Measurements from ENCODE around the gene ADGRA1.

ADGRA1 gene

DNA sequence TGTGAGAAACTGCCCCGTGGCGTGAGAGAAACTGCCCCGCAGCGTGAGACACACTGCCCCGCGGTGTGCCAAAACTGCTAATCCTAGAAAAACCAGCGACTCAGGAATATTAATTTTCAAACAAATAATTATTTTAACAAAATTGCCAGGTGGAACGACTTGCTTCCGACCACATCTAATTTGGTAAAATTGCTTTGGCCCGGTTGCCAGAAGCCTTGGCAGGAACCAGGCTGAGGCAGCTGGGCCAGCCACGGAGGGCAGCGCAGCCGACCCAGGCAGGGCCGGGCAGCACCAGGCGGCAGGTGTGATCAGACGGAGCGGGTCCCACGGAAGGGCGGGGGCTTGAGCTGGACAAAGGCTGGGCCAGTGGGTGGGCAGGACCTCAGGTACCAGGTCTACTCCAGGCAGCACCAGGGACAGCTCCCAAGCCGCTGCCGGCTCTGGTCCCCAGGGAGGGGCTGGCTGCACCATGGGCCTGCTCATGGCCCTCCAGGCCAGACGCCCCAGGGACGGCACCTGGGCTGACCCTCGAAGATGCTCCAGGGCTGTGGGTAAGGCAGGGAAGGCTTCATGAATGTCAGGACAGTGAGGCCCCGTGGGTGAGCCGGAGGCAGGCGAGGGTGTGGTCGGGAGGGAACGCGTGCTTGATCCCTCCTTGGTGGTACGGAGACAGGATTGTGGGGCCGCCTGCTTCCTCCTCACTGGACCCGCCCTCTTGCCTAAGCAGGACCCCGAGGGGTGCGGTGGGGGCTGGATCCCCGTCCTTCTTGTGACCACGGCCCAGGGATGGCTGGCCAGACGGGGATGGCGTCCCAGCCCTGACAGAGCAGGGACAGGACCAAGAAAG lies 7.7 kb upstream of the ADGRA1 start:
- no peak for DNase-seq

DNA sequence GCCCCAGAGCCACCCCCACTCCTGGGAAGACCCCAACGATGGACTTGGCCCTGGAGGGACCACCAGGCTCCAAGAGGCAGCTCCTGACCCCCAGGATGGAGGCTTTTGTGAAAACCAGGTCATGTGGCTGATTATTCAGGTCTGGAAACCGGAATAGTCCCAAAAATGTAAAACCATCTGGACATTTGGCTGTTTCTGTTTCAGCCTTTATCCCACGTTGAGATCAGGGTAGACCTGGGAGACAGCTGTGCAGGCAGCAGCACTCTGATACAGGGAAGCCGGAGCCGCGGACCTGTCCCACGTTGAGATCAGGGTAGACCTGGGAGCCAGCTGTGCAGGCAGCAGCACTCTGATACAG lies 7.1 kb upstream of the ADGRA1 start:
- DNase-seq = no peak

DNA sequence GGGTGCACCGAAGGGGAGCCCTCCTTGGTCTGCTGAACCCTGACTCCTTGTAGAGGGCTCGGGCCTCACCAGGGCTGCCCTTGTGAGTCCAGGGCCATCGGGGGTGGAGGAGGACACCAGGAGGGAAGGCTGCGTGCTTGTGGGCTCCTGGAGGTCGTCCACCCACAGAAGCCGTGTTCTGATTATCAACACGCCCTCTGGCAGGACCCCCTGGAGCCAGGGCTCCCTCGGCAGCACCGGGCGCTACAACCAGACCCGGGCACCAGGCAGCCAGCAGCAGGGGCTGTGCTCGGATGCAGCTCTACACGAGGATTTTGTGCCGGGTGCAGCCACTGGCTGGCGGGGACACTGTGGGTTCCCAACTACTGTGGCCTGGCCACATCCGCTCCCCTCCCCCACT lies 6.1 kb upstream of the ADGRA1 start:
- DNase-seq = no peak

DNA sequence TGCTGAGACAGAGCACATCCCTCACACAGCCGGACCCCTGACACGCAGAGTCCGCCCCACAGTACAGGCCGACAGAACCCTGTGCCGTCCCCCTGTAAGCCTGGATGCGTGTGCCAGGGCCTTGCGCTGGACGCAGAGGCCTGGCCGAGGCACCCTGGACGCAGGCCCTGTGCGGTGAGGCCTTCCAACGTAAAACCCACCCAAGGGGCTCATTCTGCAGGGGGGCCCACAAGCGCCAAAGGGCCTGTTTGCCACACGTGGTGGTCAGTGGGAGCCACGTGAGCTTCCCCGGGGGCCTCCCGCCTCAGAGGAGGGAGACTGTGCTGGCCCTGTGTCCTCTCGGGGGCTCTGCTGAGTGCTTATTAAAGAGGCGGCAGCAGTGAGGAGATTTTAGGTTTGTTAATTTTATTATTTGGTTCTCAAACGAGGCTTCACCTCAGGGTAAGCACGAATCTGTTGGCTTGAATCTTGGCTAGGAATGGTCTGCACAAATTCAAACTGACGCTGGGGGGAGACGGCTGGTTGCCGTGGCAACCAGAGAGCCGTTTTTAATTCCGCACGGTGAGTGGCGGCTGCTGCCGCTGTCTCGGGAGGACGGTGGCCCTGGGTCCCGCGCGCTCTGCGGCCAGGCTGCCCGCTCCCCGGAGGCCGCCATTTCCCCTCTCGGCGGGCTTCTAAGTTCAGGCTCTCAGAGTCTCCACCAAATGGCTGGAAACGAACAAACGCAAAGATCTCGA lies 4.9 kb upstream of the ADGRA1 start:
- DNase-seq = no peak

DNA sequence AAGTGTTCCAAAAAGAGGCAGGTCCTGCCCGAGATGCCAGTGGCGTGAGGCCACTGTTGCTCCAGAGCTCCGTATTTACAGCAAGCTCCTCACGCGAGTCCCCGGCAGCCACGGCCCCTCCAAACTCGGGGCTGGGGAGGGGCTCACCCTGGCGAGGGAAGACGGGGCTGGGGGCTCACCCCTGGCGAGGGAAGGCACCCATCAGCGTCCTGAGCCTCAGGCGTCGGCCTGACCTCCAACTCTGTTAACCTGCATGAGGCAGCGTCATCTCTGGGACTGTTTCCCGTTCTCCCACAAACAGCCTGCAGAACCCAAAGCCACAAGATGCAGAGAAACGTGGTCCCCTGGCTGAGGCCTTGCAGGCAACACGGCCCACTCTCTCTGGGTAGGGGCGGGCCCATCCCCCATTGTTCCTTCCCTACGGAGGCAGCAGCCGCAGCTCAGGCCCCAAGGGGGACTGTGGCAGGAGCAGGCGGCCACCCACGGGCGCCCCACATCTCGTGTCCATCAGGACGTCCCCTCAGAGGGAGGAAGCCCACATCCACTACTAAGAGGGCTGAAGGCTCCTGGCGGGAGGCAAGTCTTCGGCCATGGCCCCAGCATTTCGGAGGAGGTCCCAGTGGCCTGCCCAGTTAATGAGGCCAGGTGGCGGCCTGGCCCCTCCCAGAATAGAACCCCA lies 4.2 kb upstream of the ADGRA1 start:
- no peak for DNase-seq

DNA sequence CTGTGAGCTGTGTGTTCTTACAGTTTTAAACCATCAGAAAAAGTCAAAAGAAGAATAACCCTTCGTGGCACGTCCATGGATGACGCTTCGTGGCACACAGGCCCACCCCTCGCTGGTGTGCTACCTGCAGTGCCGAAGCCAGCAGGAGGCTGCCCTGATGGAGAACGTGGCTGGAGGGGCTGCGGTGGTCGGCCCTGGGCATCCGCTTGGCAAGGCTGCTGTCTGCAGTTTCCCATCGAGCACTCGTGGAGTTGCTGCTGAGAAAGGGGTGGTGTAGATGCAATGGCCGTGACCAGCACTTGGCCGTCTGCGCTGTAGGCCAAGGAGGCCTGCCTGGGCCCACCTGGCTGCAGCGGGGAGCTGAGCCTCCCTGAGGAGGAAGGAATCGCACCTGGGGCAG lies 3.2 kb upstream of the ADGRA1 start:
- no peak for DNase-seq

DNA sequence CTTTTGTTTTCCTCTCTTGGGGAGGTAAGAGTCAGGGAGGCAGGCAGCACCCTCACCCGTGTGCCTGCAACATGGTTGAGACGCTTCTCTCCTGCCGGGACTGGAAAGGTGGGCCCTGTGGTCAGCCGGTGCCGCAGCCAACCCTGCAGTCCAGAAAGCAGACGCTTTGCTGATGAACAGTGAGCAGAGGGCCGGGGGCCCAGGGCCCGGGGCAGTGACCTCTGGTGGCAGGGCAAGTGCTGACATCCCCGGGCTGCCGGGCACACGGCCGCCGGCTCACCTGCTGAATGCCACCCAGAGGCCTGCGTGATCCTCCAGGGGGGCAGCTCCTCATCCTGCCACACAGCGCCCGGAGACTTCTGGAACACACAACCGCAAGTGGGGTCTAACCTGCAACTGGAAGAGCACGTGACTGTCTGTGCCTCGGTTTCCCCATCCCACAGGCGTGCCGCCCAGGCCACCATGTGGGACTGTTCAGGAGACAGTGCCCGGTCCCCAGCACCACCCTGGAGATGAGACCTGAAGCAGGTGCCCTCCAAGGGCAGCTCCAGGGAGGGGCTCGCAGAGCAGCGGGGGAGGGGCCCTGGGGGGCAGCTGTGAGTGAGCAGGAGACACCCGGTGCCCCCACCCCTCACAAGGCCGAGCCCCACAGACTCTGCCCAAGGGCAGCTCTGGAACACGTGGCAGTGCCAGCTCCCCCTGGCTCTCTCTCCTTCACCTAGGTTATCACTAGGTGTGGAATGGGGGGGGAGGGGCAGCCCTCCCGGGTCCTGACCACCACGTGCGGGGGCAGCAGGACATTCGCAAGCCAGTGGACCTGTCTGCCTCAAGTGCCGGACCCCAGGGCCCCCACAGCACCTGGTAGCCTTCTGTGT lies 2.2 kb upstream of the ADGRA1 start:
- no peak for DNase-seq

DNA sequence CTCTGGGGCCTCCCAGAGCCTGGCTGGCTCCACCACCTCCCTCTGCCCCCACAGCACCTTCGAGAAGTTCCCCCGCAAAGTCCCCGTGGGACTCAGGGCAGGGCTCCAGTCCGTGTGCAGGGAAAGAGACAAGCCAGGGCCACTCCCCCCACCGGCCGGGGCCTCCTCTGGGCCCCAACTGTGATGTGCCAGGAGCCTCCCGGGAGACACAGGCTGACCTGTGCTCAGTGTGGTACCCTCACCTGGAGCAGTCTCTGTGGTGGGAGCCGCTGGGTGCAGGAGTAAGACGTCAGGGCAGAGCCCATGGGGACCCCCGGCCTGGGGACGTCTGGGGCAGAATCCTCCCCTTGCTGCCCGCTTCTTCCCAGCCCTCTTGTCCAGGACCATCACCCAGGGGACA lies 1.5 kb upstream of the ADGRA1 start:
- no peak for DNase-seq

DNA sequence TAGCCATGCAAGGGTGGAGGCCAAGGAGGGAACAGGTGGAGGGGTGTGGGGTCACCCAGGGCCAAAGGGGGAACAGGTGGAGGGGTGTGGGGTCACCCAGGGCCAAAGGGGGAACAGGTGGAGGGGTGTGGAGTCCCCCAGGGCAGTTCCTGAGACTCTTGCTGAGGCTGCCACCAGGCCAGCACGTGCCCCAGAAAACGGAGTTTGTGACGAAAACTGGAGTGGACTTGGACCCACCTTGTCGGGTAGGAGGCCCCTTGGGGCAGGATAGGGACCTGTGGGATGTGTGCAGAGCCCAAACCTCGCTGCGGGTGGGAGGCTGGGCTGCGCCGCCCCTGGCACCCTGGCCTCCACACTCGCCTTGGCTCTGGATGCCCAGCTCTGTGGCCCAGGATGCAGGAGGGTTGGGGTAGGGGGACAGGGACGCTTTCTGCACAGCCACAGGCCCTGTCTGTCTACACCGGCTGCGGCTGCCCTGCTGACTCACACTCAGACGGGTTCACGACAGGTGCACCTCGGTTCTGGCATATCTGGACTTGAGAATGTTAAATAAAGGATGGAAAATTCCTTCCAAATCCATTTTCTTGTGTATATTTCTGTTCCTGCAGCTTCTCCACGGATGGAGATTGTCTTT lies 562 bp upstream of the ADGRA1 start:
- DNase-seq = no peak

DNA sequence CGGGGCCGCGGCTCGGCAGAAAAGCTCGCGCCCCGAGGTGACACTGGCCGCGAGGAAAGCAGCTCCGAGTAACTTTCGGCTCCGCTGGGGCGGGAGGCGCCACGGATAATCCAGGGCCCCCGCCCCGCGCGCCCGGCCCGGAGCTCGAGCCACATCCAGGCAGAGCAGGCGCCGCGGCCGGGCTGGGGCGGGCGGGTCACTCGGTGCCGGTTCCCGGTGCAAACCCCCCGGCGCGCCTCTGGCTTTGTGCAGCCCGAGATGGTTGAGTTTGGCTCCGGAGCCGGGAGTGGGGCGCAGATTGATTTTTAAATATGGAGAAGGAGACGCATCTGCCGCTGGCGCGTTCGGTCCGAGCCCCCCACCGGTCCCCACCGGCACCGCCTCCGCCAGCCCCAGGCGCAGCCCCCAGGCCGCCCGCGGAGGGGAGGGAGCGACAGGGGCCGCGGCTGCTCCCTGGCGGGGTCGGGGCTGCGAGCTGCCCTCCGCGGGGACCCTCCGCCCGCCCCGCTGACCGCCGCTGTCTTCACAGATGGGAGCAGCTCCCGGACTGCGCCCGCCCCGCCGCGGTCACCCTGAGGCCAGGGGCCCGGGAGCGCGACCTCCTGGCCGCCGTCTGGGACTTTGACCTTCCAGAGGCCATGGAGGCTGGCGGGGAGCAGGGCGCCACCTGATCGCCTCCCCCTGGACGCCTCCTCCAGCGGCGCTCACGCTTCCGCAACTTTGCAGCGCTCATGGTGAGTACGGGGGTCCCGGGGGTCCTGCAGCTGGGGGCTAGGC lies 643 bp downstream of the ADGRA1 start:
- no peak for DNase-seq

DNA sequence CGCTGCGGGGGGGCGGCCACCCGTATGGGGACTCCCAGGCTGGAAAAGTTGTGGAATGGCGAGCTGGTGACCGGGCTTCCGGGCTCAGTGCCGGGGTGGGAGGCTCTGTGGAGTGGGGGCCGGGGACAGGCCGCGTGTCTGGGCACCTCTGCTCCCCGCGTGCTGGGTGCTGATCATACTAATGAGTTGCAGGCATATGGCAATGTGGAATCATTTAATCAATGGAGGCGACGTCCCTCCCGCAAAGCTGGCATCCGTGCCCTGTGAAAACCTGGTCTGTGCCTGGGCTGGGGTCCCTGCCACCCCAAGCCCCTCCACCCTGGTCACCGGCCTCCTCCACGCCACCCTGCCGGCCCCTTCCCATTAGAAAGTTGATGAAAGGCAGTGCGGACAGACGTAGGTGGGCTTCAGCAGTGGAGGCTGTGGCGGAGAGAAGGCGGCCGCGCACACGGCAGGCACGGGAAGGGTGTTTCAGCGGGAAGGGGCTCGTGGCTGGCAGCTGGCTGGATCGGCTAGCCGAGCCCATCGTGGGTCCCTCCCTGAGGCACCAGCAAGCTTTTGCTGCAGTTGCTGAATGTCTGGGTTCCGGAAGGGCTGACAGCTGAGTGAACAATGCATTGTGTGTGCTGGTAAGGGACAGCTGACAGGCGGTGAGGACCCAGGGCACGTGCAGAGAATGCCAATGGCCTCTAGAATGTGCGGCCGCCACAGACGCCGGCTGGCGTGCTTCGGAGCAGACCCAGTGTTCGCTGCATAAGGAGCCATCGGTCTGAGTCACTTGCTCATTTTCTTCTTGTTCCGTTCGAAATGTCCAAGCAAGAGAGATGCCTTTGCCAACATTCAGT lies 1.5 kb downstream of the ADGRA1 start:
- DNase-seq = no peak

DNA sequence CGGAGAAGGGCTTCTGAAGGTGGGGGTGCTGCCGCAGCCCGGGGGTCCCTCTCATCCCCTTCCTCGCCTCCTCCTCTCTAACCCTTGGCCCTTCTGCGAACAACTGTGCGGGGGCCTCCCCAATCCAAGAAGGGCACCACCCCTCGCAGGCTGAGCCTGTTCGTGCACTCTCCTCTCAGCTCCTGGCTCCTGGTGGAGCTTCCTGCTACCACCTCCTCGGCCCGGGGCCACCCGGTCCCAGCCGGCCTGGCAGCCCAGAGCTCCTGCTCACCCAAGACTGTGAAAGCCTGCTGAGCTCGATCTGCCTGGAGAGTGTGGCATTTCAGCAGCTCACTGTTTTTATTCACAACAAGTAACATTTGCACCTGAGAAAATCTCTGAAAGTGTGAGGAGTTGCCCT lies 2.4 kb downstream of the ADGRA1 start:
- DNase-seq = no peak

DNA sequence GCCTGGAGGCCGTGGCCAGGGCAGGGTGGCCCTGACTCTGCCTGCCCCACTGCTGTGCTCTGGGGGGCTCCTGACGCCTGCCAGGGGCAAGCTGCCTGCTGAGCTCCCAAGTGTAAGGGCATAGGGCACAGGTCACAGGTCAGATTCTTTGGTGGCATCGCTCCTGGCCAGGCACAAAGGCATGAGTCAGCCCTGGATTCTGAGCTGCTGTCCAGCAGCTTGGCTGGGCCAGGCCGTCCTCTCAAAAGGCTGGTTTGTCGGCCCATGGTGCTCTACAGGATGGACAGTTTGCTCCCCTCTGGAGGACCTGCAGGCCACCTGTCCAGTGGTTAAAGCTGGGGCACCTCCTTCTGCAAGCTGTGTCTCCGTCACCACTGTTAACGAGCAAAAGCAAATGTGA lies 2.9 kb downstream of the ADGRA1 start:
- DNase-seq = no peak

DNA sequence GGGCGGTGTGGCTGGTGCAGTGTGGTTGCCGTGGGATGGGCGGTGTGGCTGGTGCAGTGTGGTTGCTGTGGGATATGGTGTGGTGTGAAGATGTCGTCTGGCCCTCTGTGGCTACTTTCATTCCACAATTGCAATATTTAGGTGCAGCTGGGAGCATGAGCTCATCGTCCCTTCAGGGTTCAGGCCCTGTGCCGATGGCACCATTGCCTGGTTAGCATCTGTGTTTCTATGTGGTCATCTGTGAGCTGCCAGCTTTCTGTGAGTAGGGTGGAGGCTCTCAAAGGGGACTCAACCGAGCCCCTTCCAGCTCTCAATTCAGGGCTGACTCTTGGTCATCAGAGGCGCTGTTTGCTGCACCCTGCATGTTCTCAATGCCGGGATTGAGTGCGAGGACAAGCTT lies 3.6 kb downstream of the ADGRA1 start:
- no peak for DNase-seq

DNA sequence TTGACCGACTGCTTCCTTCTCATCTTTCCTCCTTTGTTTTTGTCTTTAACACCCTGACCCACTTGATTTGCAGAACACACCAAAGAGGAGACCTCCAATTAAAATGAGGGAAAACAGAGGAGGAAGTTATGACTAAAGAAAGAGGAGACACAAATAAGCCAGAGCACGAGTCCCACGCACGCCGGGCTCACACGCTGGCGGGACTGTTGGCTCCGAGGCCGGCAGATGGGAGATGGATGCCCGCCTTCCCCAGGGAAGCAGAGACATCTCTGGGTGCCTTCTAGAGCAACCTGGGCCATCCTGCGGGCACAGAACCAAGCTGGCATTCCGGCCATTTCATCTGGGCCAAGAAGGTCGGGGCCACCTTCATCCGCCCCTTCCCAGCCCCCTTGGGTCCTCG lies 5.6 kb downstream of the ADGRA1 start:
- DNase-seq = no peak

DNA sequence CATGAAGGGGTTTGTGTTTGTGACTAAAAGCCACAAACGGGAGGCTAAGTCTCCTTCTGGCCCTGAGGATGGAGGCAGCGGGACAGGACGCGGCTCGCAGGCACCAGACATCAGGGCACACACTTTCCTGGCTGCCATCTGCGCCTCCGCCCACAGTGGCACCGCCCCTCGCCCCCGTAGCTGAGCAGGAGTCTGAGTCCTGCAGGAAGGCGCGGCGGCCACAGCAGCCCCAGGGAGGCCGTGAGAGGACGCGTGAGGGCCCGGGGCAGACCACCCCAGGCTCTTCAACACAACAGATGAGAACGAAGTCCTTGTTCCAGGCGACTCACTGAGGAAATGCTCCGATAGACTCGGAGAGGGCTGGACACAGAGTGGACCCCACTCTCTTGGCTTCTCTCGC lies 6.6 kb downstream of the ADGRA1 start:
- DNase-seq = no peak

DNA sequence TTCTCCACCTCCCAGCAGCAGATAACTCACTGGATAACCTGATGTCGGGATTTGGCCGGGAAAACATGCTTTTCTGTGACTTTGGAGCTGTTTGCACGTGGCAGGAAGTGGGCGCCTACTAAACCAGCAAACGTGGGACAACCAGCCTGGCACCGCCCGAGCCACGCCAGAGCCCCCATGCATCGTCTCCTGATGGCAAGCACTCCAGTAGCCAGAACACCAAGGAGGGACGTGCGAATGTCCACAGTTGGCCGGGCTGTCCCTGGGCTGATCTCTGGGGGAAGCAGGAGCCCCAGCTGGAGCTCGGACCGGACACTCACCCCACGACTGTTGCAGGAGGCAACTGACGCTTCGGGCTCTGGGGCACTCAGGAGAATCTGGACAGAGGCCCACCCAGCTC lies 7.1 kb downstream of the ADGRA1 start:
- no peak for DNase-seq

DNA sequence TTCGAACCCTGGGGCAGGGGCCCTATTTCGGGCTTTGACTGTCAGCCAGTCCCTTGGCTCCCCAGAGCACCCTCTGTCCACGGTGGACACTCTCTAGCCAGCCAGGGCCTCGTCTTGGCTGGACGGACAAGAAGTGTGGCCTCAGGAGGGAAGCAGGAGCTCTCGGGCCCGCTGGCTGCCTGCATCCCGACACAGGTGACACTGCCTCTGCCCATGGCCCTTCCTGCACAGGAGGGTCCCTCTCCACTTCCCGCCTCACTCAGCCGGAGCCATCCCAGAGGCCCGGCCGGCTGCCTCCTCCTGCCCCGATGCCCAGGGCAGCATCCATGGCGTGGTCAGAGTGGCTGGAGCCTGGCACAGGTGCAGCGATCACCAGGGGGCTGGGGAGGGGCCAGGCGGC lies 7.9 kb downstream of the ADGRA1 start:
- DNase-seq = no peak

DNA sequence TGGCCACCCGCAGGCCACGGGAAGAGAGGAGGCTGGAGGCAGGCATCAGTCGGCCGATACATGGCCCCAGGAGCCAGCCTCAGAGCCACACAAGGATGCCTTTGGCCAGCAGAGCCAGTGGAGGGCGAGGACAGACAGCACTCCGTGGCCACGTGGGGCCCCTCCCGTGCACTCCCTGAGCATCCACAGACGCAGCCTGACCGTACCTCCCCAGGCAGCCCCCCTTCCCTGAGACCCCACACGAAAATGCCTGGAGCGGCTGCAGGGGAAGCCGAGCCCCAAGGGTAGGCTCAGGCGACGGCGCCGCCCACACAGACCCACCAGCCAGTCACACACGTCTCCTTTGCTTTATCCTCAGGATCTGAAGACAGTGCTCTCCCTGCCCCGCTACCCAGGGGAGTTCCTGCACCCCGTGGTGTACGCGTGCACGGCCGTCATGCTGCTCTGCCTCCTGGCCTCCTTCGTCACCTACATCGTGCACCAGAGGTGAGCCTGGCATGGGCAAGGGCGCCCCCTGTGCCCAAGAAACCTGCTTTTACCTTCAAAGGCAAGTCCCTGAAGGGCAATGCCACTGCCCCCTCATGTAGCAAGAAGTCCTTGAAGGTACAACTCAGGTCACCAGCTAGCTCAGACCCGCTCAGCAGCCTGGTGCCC lies 9.0 kb downstream of the ADGRA1 start:
- no peak for DNase-seq

DNA sequence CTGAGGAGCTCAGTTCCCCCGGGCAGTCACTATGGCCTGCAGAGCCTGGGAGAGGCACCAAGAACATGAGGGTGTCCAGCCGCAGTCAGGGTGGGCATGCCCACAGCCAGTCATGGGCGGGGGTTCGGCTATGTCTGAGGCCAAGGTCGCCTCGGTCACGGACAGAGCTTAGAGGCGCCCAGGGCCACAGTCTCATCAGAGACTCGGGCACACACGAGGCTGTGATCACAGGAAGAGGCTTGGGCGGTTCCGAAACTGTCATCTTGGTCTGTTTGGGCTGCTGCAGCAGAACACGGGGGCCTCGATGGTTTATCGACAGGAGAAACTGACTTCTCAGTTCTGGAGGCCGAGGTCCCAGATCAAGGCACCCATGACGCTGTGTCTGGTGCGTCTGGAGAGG lies 9.7 kb downstream of the ADGRA1 start:
- no peak for DNase-seq

Data from T-helper 9 cell (primary cell).